Hematopoietic multipotent progenitor cell (in vitro differentiated cells): ENCODE measurements around the gene BIN2. TPM values are rescaled to one million over a fixed set of nuclear protein-coding genes. Genes with fewer than 3 reads are reported as not detected.

Experiments
- total RNA-seq: library from RNA; depleted of rRNA; stranded (reverse); fragments of >200 nt; gene quantifications from one replicate; pipeline ENCODE4 v1.2.3, GENCODE V29; 2012

BIN2 gene
- total RNA-seq, 1 donor: 36.1 TPM

Other genes starting within 250 kb of the BIN2 start
- gene CSRNP2, start 240.6 kb downstream of the BIN2 start, total RNA-seq: 7.3 TPM
- 10.8 TPM for gene TFCP2, start 151.0 kb downstream of the BIN2 start, total RNA-seq
- 3.2 TPM for gene POU6F1, start 106.1 kb downstream of the BIN2 start, total RNA-seq
- gene DAZAP2, start 85.3 kb downstream of the BIN2 start, total RNA-seq: 378 TPM
- 2.4 TPM for gene SMAGP, start 53.8 kb downstream of the BIN2 start, total RNA-seq
- not detected for gene CELA1, start 22.5 kb upstream of the BIN2 start, total RNA-seq
- 34.2 TPM for gene GALNT6, start 67.2 kb upstream of the BIN2 start, total RNA-seq
- 5.1 TPM for gene SLC4A8, start 100.7 kb upstream of the BIN2 start, total RNA-seq